HG02678 (cell line): ENCODE measurements around the gene TBC1D13.
"Not testable (repeated sequence)": the region's sequence is repeated elsewhere in the genome, so short reads cannot be mapped to it uniquely, and the experiment has no call there.

Experiments
- ATAC-seq: cut with Tn5 transposase; IDR thresholded peaks from one replicate; pipeline ENCODE4 v1.9.1; 2021; ENCODE audit warnings: mild to moderate bottlenecking, moderate library complexity; ENCODE audit not compliant: unreplicated experiment

TBC1D13 gene

DNA sequence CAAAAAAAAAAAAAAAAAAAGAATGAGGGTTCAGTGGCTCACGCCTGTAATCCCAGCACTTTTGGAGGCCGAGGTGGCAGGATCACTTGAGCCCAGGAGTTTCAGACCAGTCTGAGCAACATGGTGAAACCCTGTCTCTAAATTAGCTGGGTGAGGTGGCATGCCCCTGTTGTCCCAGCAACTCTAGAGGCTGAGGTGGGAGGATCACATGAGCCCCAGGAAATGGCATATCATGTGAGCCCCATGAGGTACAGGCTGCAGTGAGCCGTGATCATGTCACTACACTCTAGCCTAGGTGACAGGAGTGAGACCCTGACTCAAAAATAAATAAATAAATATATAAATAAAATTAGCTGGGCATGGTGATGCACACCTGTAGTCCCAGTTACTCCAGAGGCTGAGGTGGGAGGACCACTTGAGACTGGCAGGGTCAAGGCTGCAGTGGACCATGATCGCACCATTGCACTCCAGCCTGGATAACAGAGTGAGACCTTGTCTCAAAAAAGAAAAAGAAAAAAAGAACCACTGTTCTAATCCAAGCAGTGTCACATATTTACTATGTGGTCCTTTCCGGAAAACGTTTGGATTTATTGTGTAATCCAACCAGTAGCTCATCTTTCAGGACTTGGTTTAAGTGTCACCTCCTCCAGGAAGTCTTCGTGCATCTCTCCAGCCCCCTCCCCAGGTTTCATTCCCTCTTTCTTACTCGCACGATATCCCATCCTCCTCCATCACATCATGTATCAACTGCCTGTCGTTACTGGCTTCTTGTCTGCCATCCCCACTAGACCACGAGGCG is 54.8 kb downstream of the TBC1D13 start:
- no peak for ATAC-seq

DNA sequence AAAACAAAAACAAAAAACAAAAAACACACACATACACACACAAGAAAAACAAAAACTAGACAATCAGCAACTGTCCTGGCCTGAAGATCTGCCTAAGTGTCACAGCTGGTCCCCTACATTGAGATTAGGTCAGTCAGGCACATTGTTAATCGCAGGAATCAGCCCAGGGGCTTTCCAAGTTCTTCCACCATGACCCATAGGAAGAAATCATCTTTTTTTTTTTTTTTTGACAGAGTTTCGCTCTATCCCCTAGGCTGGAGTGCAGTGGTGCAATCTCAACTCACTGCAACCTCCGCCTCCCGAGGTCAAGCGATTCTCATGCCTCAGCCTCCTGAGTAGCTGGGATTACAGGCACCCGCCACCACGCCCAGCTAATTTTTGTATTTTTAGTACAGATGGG is 56.1 kb downstream of the TBC1D13 start:
- not testable (repeated sequence) for ATAC-seq

DNA sequence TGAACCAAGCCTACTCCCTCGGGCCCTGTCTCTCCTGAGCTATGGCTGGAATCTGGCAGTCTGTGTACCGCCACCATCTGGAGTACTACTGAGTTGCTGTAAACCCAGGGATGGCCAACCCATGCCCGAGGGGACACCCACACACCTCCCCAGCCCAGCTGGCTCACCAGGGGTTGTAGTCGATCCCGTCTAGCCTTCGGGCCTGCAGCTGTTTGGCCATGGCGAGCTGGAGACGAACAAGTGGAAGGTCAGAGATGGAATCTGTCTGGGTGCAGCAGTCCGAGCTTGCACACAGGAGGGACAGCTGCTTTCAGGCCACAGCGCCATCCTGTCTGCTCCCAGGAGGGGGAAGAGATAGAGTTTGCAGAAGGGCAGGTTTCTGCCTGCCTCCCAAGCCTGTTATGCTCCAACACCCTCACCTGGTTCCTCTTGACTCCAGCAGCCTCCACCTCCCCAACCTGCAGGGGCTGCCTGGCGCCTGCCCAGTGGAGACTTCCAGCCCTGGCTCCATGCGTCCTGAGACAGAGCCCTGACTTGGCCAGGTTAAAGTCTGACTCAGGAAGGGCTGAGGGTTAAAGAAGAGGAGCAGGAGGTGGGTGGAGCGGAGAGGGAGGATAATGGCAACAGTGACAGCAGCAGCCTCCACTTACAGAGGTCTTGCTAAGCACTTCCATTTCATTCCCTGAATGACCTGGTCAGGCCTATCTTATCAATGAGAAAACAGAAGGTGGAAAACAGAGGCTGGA is 58.3 kb downstream of the TBC1D13 start:
- no peak for ATAC-seq

DNA sequence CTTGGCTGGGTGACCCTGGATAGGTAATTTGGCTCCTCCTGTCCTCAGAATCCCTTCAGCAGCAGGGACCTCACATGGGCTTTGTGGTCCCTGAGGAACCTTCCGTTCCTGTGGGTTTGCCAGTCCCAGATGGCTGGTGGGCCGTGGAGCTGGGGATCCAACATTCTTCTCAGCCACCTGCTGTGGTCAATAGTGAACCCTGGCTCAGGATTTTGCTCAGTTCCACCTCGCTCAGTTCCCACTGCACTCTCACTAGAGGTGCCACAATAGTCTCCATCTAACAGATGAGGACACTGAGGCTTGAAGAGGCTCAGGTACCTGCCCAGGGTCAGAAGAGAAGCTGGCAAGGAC is 59.6 kb downstream of the TBC1D13 start:
- no peak for ATAC-seq

DNA sequence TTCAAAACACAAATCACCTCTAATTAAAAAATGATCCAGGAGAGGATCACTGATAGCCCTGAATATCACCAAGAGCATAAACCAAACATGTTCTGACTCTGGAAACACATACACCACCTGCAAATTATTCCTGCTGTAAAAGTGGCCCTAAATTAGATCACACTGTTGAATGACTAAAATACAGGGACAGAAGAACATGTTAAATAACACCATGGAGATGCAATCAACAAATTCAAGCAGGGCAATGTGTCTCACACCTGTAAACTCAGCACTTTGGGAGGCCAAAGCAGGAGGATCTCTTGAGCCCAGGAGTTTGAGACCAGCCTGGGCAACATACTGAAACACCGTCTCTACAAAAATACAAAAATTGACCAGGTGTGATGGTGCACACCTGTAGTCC is 60.8 kb downstream of the TBC1D13 start:
- ATAC-seq = no peak

DNA sequence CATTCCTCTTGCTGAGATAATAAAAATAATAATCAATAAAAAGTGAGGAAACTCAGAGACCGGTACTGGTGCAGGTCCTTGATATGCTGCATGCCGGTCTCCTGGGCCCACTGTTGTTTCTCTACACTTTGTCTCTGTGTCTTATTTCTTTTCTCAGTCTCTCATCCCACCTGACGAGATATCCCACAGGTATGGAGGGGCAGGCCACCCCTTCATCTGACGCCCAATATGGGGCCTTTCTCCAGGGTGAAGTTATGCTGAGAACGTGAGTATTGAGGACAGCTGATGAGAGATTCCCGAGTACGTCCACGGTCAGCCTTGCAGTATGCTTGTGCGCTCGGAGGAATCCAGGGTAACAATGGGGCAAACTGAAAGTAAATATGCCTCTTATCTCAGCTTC is 64.0 kb downstream of the TBC1D13 start:
- ATAC-seq = not testable (repeated sequence)

DNA sequence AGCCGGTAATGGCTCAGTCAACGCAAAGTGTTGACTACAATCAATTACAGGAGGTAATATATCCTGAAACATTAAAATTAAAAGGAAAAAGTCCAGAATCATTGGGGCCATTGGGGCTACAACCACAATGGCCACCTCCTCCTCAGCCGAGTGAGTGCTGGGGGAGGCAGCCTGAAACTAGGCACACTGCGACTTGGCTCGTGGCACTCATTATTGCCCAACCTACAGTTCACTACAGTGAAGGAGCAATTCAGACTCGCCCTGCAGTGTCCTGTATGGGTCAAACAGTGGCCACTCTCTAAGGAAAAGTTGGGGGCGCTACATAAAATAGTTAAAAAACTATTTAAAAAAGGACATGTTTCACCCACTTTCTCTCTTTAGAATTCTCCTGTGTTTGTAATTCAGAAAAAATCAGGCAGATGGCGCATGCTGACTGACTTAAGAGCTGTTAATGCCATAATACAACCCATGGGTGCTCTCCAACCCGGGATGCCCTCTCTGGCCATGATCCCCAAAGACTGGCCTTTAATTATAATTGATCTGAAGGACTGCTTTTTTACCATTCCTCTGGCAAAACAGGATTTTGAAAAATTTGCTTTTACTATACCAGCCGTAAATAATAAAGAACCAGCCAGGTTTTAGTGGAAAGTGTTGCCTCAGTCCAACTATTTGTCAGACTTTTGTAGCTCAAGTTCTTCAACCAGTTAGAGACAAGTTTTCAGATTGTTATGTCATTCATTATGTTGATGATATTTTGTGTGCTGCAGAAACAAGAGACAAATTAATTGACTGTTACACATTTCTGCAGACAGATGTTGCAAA is 64.9 kb downstream of the TBC1D13 start:
- ATAC-seq = not testable (repeated sequence)

DNA sequence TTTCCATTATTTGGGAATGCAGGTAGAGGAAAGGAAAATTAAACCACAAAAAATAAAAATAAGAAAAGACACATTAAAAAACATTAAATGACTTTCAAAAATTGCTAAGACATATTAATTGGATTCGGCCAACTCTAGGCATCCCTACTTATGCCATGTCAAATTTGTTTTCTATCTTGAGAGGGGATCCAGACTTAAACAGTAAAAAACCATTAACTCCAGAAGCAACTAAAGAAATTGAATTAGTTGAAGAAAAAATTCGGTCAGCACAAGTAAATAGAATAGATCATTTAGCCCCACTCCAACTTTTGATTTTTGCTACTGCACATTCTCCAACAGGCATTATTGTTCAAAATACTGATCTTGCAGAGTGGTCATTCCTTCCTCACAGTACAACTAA is 65.6 kb downstream of the TBC1D13 start:
- ATAC-seq = not testable (repeated sequence)

DNA sequence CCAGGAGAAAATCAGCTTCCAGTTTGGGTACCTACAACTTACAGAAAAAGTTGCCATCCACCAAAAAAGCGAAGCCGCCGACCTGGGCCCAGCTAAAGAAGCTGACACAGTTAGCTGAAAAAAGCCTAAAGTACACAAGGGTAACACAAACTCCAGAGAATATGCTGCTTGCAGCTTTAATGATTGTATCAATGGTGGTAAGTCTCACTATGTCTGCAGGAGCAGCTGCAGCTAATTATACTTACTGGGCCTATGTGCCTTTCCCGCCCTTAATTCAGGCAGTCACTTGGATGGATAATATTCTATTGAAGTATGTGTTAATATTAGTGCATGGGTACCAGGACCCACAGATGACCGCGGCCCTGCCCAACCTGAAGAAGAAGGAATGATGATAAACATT is 67.4 kb downstream of the TBC1D13 start:
- ATAC-seq = not testable (repeated sequence)

DNA sequence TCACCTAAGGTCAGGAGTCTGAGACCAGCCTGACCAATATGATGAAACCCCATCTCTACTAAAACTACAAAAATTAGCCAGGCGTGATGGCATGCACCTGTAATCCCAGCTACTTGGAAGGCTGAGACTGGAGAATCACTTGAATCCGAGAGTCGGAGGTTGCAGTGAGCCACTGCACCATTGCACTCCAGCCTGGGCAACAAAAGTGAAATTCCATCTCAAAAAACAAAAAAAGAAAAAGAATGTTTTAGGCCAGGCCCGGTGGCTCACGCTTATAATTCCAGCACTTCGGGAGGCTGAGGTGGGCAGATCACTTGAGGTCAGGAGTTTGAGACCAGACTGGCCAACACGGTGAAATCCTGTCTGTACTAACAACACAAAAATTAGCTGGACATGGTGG is 71.4 kb downstream of the TBC1D13 start:
- not testable (repeated sequence) for ATAC-seq
